HUES64 (cell line): ENCODE results near the gene NKX2-8. TPM values are rescaled to one million over a fixed set of nuclear protein-coding genes. Genes with fewer than 3 reads are reported as not detected.

Source experiments
- H3K27ac ChIP-seq: 2 replicates; pipeline ENCODE4 v1.7.0; 2013; ENCODE audit warnings: low read depth, low read length, inconsistent platforms
- H3K27me3 ChIP-seq: 2 replicates; pipeline ENCODE4 v1.6.1; 2013; ENCODE audit warnings: mild to moderate bottlenecking, low read length; ENCODE audit not compliant: insufficient read depth
- H3K36me3 ChIP-seq: 2 replicates; pipeline ENCODE4 v1.6.1; 2013; ENCODE audit warnings: mild to moderate bottlenecking, low read length; ENCODE audit not compliant: insufficient read depth
- H3K4me1 ChIP-seq: 2 replicates; pipeline ENCODE4 v1.6.1; 2013; ENCODE audit warnings: mild to moderate bottlenecking, low read length, moderate library complexity; ENCODE audit not compliant: insufficient read depth
- H3K4me3 ChIP-seq: 2 replicates; pipeline ENCODE4 v1.5.1; 2013; ENCODE audit warnings: mild to moderate bottlenecking, low read length, moderate library complexity
- H3K9ac ChIP-seq: 2 replicates; pipeline ENCODE4 v1.6.1; 2013; ENCODE audit warnings: mild to moderate bottlenecking, low read depth, low read length
- H3K9me3 ChIP-seq: 2 replicates; pipeline ENCODE4 v1.6.1; 2013; ENCODE audit warnings: low read depth, low read length; ENCODE audit not compliant: insufficient read depth
- WGBS: fragments of 150-250, 120-280 bp; methylation state at CpG from one replicate; pipeline ENCODE4 v1.1.7; 2013; ENCODE audit warnings: missing lambda C conversion rate; 5-methylcytosine and 5-hydroxymethylcytosine counted together
- polyA plus RNA-seq, 2 experiments: library from polyadenylated mRNA; stranded (reverse); fragments of 50-300 nt; gene quantifications; one replicate each; pipeline ENCODE4 v1.2.3, GENCODE V29; 2013

The NKX2-8 gene
- not detected for polyA plus RNA-seq (2013, experiment 1 of 2)
- polyA plus RNA-seq (2013, experiment 2 of 2): not detected

GRCh38 chr14:36582011-36582873 is at the start of gene NKX2-8:
Gene NKX2-8, minus strand, starts transcription at chr14:36582614. Its CDS starts 225 bp downstream, at chr14:36582389.
- no peak within 1 kb of the TSS for H3K9ac ChIP-seq
- H3K4me3 ChIP-seq: peak within 1 kb of the TSS; percentile 51
- peaks cover 100% of the 10 kb centered on the region for H3K27me3 ChIP-seq

DNA sequence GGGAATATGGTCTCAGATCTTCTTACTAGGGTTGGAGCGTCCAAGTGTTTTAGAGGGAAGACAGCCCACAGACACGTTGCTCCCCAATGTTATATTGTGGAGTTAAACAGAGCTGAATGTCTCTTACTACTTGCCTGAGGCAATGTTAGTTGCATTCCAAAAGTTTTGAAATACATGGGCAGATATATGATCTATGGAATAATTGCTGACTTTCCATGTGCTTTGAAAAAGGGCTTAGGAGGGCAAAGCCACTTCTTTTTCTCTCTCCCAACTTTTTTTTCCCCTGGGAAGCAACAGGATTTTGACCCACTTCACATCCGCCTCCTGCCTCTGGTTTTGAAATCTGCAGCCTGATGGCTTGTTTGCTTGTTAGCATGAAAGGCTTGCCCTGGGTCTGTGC is 45.6 kb upstream of the NKX2-8 start:
- 80% methylated on average over 3 of the region's 3 CpGs for WGBS

More at GRCh38 chr14:36582011-36582873, at the start of gene NKX2-8:
- Histone ChIP-seq H3K36me3 (no peaks in the 10 kb centered on the region), H3K4me1 (peaks cover 12% of the 10 kb centered on the region), H3K27ac (no peak within 1 kb of the TSS), H3K9me3 (no peaks in the 10 kb centered on the region)
- WGBS: 2% methylated on average over 61 of the region's 62 CpGs

GRCh38 chr14:36626151-36626550 is 43.7 kb upstream of the NKX2-8 start:
- Histone ChIP-seq H3K4me1 (no peaks in the 10 kb centered on the region), H3K27ac (no peak overlapping the region), H3K9me3 (no peaks in the 10 kb centered on the region; the same call in 1 of the 2 replicates), H3K27me3 (peaks cover 6% of the 10 kb centered on the region; the same call in 1 of the 2 replicates), H3K4me3 (no peak overlapping the region), H3K9ac (no peak overlapping the region), H3K36me3 (no peaks in the 10 kb centered on the region)
- WGBS: 83% methylated on average over 4 of the region's 4 CpGs

More for the DNA sequence above, 45.6 kb upstream of the NKX2-8 start:
- Histone ChIP-seq H3K27ac (no peak overlapping the region), H3K36me3 (no peaks in the 10 kb centered on the region), H3K4me3 (no peak overlapping the region), H3K9ac (no peak overlapping the region), H3K4me1 (no peaks in the 10 kb centered on the region), H3K9me3 (no peaks in the 10 kb centered on the region), H3K27me3 (peaks cover 6% of the 10 kb centered on the region; the same call in 1 of the 2 replicates)

DNA sequence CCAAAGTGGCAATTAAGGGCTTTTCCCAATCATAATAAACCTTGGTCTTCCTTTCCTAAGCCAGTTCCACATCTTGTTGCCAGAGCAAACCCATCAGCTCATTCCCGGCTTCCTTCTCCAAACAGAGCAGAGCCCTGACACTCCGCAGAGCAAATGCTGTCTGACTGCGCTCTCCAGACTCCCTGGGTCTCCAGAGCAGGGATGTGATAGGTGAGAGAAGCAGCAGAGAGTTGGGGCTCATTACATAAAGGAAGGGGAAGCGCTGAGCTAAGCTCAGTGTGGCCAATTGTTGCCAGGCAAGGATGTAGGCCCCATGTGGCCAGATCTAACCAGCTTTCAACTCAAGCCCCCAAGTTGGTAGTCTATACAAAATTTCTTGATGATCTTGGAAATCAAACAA is 43.0 kb upstream of the NKX2-8 start:
- H3K9ac ChIP-seq: no peak overlapping the region
- no peaks in the 10 kb centered on the region for H3K36me3 ChIP-seq
- no peak overlapping the region for H3K27ac ChIP-seq

DNA sequence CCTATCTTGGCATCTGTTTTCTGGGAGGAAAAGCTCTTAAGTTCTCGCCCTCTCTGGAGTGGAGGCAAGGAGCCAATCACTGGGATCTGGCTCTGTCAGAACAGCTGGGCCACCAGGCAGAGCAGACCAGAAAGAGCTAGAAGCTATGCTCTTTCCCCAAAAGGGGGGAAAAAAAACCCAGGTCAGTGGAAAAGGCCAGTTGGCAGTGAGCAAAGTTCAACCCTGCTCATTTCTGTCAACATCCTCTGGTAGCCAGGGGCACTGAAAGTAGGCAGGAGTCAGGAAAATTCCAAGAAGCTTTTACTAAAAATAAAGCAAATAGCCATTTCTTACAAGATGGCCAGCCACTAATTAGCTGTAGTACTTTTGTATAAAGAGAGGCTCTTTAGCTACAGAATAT is 42.6 kb upstream of the NKX2-8 start:
- 94% methylated on average over 1 of the region's 1 CpG for WGBS

More for the DNA sequence above, 43.0 kb upstream of the NKX2-8 start:
- Histone ChIP-seq H3K9me3 (no peaks in the 10 kb centered on the region; the same call in 1 of the 2 replicates), H3K27me3 (peaks cover 6% of the 10 kb centered on the region; the same call in 1 of the 2 replicates), H3K4me1 (no peaks in the 10 kb centered on the region), H3K4me3 (no peak overlapping the region)
- WGBS: 85% methylated on average over 4 of the region's 4 CpGs

DNA sequence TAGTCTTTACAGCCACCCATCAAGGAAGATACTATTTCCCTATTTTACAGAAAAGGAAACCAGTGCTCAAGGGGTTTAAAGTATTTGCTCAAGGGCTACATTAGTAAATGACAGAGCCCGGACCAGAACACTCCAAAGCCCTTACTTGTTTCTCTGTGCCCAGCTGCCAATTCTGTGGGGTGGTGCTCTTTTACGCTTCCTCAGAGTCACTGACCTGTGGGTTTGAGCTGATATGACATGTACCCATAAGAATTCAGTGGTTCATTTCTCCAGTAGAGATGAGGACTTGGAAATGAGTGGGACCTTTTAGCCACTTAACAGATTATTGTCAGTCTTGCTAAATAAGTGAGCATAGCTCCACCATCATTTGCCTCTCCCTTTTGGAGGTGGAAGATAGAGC is 37.4 kb upstream of the NKX2-8 start:
- H3K9me3 ChIP-seq: no peaks in the 10 kb centered on the region; the same call in 1 of the 2 replicates
- H3K4me3 ChIP-seq: no peak overlapping the region
- peaks cover 3% of the 10 kb centered on the region; the same call in 1 of the 2 replicates for H3K27me3 ChIP-seq
- WGBS: 91% methylated on average over 2 of the region's 2 CpGs
- H3K36me3 ChIP-seq: no peaks in the 10 kb centered on the region
- H3K27ac ChIP-seq: no peak overlapping the region
- H3K9ac ChIP-seq: no peak overlapping the region
- no peaks in the 10 kb centered on the region for H3K4me1 ChIP-seq

More for the DNA sequence above, 42.6 kb upstream of the NKX2-8 start:
- H3K4me1 ChIP-seq: no peaks in the 10 kb centered on the region
- H3K27me3 ChIP-seq: peaks cover 6% of the 10 kb centered on the region; the same call in 1 of the 2 replicates
- H3K36me3 ChIP-seq: no peaks in the 10 kb centered on the region
- H3K27ac ChIP-seq: no peak overlapping the region
- H3K9me3 ChIP-seq: no peaks in the 10 kb centered on the region; the same call in 1 of the 2 replicates
- H3K4me3 ChIP-seq: no peak overlapping the region
- no peak overlapping the region for H3K9ac ChIP-seq

- Histone ChIP-seq H3K27ac (no peak overlapping the region), H3K4me1 (no peaks in the 10 kb centered on the region), H3K27me3 (peaks cover 3% of the 10 kb centered on the region; the same call in 1 of the 2 replicates), H3K4me3 (no peak overlapping the region), H3K36me3 (no peaks in the 10 kb centered on the region), H3K9me3 (no peaks in the 10 kb centered on the region; the same call in 1 of the 2 replicates), H3K9ac (no peak overlapping the region)
- 85% methylated on average over 2 of the region's 3 CpGs for WGBS
Observed at GRCh38 chr14:36619131-36619530, 36.7 kb upstream of the NKX2-8 start.

DNA sequence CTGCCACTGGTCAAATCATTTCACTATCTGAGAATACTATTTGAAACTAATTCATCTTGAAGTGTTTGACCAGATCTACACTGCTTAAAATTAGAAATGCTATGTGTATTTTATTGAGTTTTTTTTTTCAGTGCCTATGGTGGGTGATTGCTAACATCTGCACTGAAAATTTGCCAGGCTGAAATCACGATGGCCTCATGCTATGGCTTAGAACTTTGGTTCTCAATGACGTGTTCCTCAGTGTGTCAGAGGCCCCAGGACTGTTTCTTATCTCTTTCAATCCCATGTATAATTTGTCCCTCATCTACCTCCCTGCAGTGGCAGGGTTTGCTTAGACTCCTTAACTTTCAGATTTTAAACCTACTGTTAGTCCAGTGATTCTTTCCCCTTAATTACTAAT is 36.2 kb upstream of the NKX2-8 start:
- H3K9ac ChIP-seq: no peak overlapping the region
- no peak overlapping the region for H3K4me3 ChIP-seq

GRCh38 chr14:36617824-36618223 is 35.4 kb upstream of the NKX2-8 start:
- WGBS: 83% methylated on average over 5 of the region's 5 CpGs
- Histone ChIP-seq H3K36me3 (no peaks in the 10 kb centered on the region), H3K4me3 (no peak overlapping the region), H3K9ac (no peak overlapping the region), H3K27me3 (peaks cover 3% of the 10 kb centered on the region; the same call in 1 of the 2 replicates), H3K4me1 (no peaks in the 10 kb centered on the region), H3K9me3 (no peaks in the 10 kb centered on the region; the same call in 1 of the 2 replicates), H3K27ac (no peak overlapping the region)

More for the DNA sequence above, 36.2 kb upstream of the NKX2-8 start:
- Histone ChIP-seq H3K27ac (no peak overlapping the region), H3K27me3 (peaks cover 3% of the 10 kb centered on the region; the same call in 1 of the 2 replicates), H3K4me1 (no peaks in the 10 kb centered on the region), H3K36me3 (no peaks in the 10 kb centered on the region), H3K9me3 (no peaks in the 10 kb centered on the region; the same call in 1 of the 2 replicates)
- 83% methylated on average over 2 of the region's 2 CpGs for WGBS

GRCh38 chr14:36605506-36605857 is 23.1 kb upstream of the NKX2-8 start:
- Histone ChIP-seq H3K9ac (no peak overlapping the region), H3K36me3 (no peaks in the 10 kb centered on the region), H3K4me1 (peaks cover 5% of the 10 kb centered on the region; the same call in 1 of the 2 replicates), H3K9me3 (no peaks in the 10 kb centered on the region), H3K27ac (no peak overlapping the region), H3K27me3 (peaks cover 30% of the 10 kb centered on the region; the same call in 1 of the 2 replicates), H3K4me3 (no peak overlapping the region)
- no CpG with 5 or more reads among the region's 1 CpG for WGBS
